H1 (cell line): ENCODE results near the gene SLC4A11. TPM values are rescaled to one million over a fixed set of nuclear protein-coding genes. Genes with fewer than 3 reads are reported as not detected.

Experiments
- CHD7 ChIP-seq: fragments of 300-600 bp; sonication (generic); IDR thresholded peaks from 2 replicates; pipeline ENCODE4 v1.7.1; 2012; ENCODE audit warnings: low read length, moderate library complexity, mild to moderate bottlenecking, inconsistent platforms; ENCODE audit not compliant: insufficient replicate concordance
- EP300 ChIP-seq, 2 experiments: IDR thresholded peaks; 1 replicate in 1 of 2; 2 replicates in 1 of 2; pipeline ENCODE4 v1.6.1; 2011 to 2012; ENCODE audit warnings: low read depth in 2 of 2, low read length in 2 of 2, mild to moderate bottlenecking in 2 of 2, borderline replicate concordance in 1 of 2, inconsistent platforms in 1 of 2, moderate library complexity in 1 of 2
- GTF2F1 ChIP-seq: IDR thresholded peaks from 2 replicates; pipeline ENCODE4 v1.6.1; 2012; ENCODE audit warnings: low read depth, low read length, improper control_type of control experiment, borderline replicate concordance
- KDM1A ChIP-seq: fragments of 200-600, 300-600 bp; sonication (generic); IDR thresholded peaks from 2 replicates; pipeline ENCODE4 v1.7.1; 2016; ENCODE audit warnings: mild to moderate bottlenecking, low read length, borderline replicate concordance
- PHF8 ChIP-seq: fragments of 200-600 bp; sonication (generic); conservative IDR thresholded peaks from 2 replicates; pipeline ENCODE4 v1.7.1; 2012; ENCODE audit warnings: low read depth, mild to moderate bottlenecking, inconsistent platforms, low read length, moderate library complexity
- RBBP5 ChIP-seq: IDR thresholded peaks from 2 replicates; pipeline ENCODE4 v1.7.1; 2012; ENCODE audit warnings: low read depth, mild to moderate bottlenecking, inconsistent platforms, low read length, moderate library complexity, borderline replicate concordance
- RNF2 ChIP-seq: fragments of 200-900, 300-1000 bp; sonication (generic); IDR thresholded peaks from 2 replicates; pipeline ENCODE4 v1.7.1; 2016; ENCODE audit warnings: borderline replicate concordance, low read depth, mild to moderate bottlenecking, antibody characterized with exemption, low read length; ENCODE audit not compliant: poor library complexity, severe bottlenecking; ENCODE audit errors: missing control alignments
- SP2 ChIP-seq: IDR thresholded peaks from 2 replicates; pipeline ENCODE4 v1.6.1; 2012; ENCODE audit warnings: mild to moderate bottlenecking, low read length, inconsistent platforms
- TEAD4 ChIP-seq: IDR thresholded peaks from 2 replicates; pipeline ENCODE4 v1.6.1; 2012; ENCODE audit warnings: low read depth, low read length, inconsistent platforms, mixed read lengths
- USF2 ChIP-seq: IDR thresholded peaks from 2 replicates; pipeline ENCODE4 v1.6.1; 2011; ENCODE audit warnings: low read length, improper control_type of control experiment
- polyA plus RNA-seq, 7 experiments: library from polyadenylated mRNA; depleted of rRNA in 3 of 7; stranded (reverse) in 5 of 7; unstranded in 2 of 7; fragments of >200 nt in 5 of 7; fragments of 200-250 nt in 2 of 7; gene quantifications; 1 replicate in 5 of 7; 2 replicates in 1 of 7; 4 replicates in 1 of 7; pipeline versions ENCODE4 v1.2.1 to v1.2.3, GENCODE V29; 2011 to 2013; ENCODE audit warnings: missing spikeins in 2 of 7, mixed read lengths in 2 of 7
- total RNA-seq: library from RNA; stranded (reverse); fragmentation: NEBNext Ultra II Directional; extraction: Animal tissue kit (Norgen Biotek cat#: 25700); gene quantifications from 2 replicates; pipeline ENCODE4 v1.2.1, GENCODE V29; 2021

Gene SLC4A11
- total and polyA plus RNA-seq, 2 of the 8 experiments (the other 6 are each of a cell fraction or from before 2014, with no cell fraction given) = 11.9 to 32.3 TPM

- TF ChIP-seq CHD7 (no peak), EP300 (IDR thresholded peaks at IDR 0.05; ENCODE audit: borderline replicate concordance in 1 of 2, low read depth in 2 of 2, low read length in 2 of 2) (no peak), KDM1A (no peak), RNF2 (no peak), USF2 (no peak), RBBP5 (no peak), GTF2F1 (no peak), TEAD4 (no peak), PHF8 (no peak), SP2 (no peak)
These were observed 36.0 kb downstream of the SLC4A11 start (continued) for GRCh38 chr20:3202965-3203314.
